Measurements from ENCODE around the gene ZNF789.

The ZNF789 gene

DNA sequence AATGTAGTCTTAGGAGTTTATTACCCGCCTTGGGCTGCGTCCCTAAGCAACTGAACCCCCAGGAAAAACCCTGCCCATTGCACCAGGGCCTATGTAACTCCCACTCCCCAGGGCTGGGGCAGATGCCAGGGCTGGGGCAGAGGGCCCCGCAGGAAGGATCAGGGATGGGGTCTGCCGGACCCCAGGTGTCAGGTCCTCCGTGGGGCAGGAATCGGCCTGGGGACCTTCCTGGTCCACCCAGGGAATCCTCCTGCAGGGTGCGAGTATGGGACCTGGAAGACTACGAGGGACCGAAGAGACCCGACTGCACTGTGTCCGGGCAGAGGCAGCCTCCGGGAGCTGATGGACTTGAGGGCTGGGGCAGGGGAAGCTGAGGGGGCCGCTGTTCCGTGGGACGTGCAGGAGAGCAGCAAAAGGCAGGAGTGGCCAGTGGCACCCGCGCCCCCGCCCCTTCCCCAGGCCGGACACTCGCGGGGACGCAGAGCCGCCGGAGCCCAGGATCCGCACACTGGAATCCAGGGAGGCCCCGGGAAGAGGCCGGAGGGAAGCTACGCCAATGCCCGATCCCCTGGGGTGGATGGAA is 4.3 kb upstream of the ZNF789 start:
- Histone ChIP-seq H3K27ac (ENCODE audit: low read depth, low read length, poor library complexity, severe bottlenecking) (no peak overlapping the region), H3K27me3 (ENCODE audit: insufficient read depth, low read length) (no peaks in the 10 kb centered on the region), H3K4me2 (ENCODE audit: low read length) (no peak overlapping the region), H2AFZ (ENCODE audit: low read length) (no peak overlapping the region), H3K79me2 (ENCODE audit: insufficient read depth, low read length) (peaks cover 29% of the 10 kb centered on the region), H3K9me3 (ENCODE audit: low read length) (no peaks in the 10 kb centered on the region), H3K36me3 (ENCODE audit: insufficient read depth, low read length) (peaks cover 16% of the 10 kb centered on the region), H3F3A (ENCODE audit: insufficient read depth, low read length) (no peaks in the 10 kb centered on the region), H3K4me1 (ENCODE audit: insufficient read depth, low read length, severe bottlenecking) (peaks cover 33% of the 10 kb centered on the region), H3K9me2 (ENCODE audit: low read depth, low read length) (no peaks in the 10 kb centered on the region), H4K20me1 (ENCODE audit: insufficient read depth, low read length) (no peaks in the 10 kb centered on the region), H3K4me3 (ENCODE audit: low read depth, low read length, poor library complexity, severe bottlenecking) (no peak overlapping the region), H3K9ac (ENCODE audit: low read length) (no peak overlapping the region)
- TF ChIP-seq, protein P1, sequence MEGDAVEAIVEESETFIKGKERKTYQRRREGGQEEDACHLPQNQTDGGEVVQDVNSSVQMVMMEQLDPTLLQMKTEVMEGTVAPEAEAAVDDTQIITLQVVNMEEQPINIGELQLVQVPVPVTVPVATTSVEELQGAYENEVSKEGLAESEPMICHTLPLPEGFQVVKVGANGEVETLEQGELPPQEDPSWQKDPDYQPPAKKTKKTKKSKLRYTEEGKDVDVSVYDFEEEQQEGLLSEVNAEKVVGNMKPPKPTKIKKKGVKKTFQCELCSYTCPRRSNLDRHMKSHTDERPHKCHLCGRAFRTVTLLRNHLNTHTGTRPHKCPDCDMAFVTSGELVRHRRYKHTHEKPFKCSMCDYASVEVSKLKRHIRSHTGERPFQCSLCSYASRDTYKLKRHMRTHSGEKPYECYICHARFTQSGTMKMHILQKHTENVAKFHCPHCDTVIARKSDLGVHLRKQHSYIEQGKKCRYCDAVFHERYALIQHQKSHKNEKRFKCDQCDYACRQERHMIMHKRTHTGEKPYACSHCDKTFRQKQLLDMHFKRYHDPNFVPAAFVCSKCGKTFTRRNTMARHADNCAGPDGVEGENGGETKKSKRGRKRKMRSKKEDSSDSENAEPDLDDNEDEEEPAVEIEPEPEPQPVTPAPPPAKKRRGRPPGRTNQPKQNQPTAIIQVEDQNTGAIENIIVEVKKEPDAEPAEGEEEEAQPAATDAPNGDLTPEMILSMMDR (IDR thresholded peaks at IDR 0.05; ENCODE audit: low read length), result no peak
- TF ChIP-seq EZH2 (IDR thresholded peaks at IDR 0.05; ENCODE audit: borderline replicate concordance, low read length), result no peak

DNA sequence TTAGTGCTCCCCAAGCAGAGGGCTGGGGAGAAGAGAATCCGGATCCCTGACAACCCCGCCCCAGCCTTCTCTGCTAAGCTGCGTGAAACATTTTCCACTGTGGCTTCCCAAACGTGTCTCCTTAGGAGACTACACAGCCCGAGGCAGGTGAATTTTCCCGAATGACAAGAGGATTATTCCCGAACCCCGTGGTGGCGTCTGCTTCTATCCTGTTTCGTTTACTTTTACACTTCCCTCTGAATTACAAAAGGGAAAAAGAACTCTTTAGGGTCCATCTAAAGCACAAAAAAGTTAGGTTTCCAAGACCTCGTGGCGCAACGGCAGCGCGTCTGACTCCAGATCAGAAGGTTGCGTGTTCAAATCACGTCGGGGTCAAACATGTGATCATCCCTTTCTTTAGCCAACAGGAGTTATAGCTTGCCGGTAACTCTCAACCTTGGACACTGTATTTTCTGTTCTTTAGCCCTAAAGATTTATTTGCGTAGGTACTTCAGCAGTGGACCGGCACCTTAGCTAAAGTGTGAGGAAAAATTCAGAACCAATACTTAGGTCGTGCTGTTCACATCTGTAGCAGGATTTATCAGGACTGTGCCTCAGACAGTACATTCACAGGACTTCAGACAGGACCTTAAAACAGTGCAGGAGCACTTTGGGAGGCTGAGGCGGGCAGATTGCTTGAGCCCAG is 3.2 kb upstream of the ZNF789 start:
- no peaks in the 10 kb centered on the region for H3K27me3 ChIP-seq (ENCODE audit: insufficient read depth, low read length)
- TF ChIP-seq, protein P1 (IDR thresholded peaks at IDR 0.05; ENCODE audit: low read length), result no peak
- no peak for TF ChIP-seq EZH2 (IDR thresholded peaks at IDR 0.05; ENCODE audit: borderline replicate concordance, low read length)
- peaks cover 6% of the 10 kb centered on the region; the same call in 1 of the 2 replicates for H3K36me3 ChIP-seq (ENCODE audit: insufficient read depth, low read length)
- no peaks in the 10 kb centered on the region for H3F3A ChIP-seq (ENCODE audit: insufficient read depth, low read length)
- H3K9ac ChIP-seq (ENCODE audit: low read length), result no peak overlapping the region
- H3K4me3 ChIP-seq (ENCODE audit: low read depth, low read length, poor library complexity, severe bottlenecking), result no peak overlapping the region
- H3K4me1 ChIP-seq (ENCODE audit: insufficient read depth, low read length, severe bottlenecking), result peaks cover 41% of the 10 kb centered on the region
- H3K27ac ChIP-seq (ENCODE audit: low read depth, low read length, poor library complexity, severe bottlenecking), result no peak overlapping the region
- no peaks in the 10 kb centered on the region for H3K9me3 ChIP-seq (ENCODE audit: low read length)
- H3K79me2 ChIP-seq (ENCODE audit: insufficient read depth, low read length), result peaks cover 29% of the 10 kb centered on the region
- no peak overlapping the region for H2AFZ ChIP-seq (ENCODE audit: low read length)
- H3K9me2 ChIP-seq (ENCODE audit: low read depth, low read length), result no peaks in the 10 kb centered on the region
- no peak overlapping the region for H3K4me2 ChIP-seq (ENCODE audit: low read length)
- no peaks in the 10 kb centered on the region for H4K20me1 ChIP-seq (ENCODE audit: insufficient read depth, low read length)

DNA sequence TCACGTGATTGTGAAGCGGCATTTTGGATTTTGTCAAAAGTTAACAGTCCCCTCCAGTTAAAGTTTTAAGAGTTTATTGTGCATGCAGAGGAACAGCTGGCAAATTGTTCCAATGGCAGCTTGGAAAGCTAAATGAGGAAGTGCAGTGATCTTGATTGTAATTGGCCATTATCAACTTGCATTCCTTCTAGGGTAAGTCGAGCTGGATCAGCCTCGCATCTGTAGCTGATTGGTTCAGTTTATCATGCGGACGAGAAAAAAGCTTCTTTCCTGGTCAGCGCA is 566 bp downstream of the ZNF789 start:
- Histone ChIP-seq H3K79me2 (ENCODE audit: insufficient read depth, low read length) (peaks cover 36% of the 10 kb centered on the region), H3K4me3 (ENCODE audit: low read depth, low read length, poor library complexity, severe bottlenecking) (peak overlapping the region; percentile 88), H3K9me3 (ENCODE audit: low read length) (no peaks in the 10 kb centered on the region), H3K27ac (ENCODE audit: low read depth, low read length, poor library complexity, severe bottlenecking) (peak overlapping the region; percentile 95), H3K9me2 (ENCODE audit: low read depth, low read length) (no peaks in the 10 kb centered on the region), H4K20me1 (ENCODE audit: insufficient read depth, low read length) (no peaks in the 10 kb centered on the region), H3F3A (ENCODE audit: insufficient read depth, low read length) (no peaks in the 10 kb centered on the region), H3K4me2 (ENCODE audit: low read length) (peak overlapping the region; percentile 70), H3K4me1 (ENCODE audit: insufficient read depth, low read length, severe bottlenecking) (peaks cover 38% of the 10 kb centered on the region), H2AFZ (ENCODE audit: low read length) (no peak overlapping the region), H3K27me3 (ENCODE audit: insufficient read depth, low read length) (no peaks in the 10 kb centered on the region), H3K9ac (ENCODE audit: low read length) (peak overlapping the region; percentile 90), H3K36me3 (ENCODE audit: insufficient read depth, low read length) (peaks cover 20% of the 10 kb centered on the region)
- TF ChIP-seq, protein P1 (IDR thresholded peaks at IDR 0.05; ENCODE audit: low read length), result no peak
- TF ChIP-seq EZH2 (IDR thresholded peaks at IDR 0.05; ENCODE audit: borderline replicate concordance, low read length), result no peak

Data from OCI-LY1 (cell line).